Retinal pigment epithelial cell (primary cell): ENCODE measurements around the gene NR2F6.

ENCODE experiments used
- DNase-seq: peaks from one replicate; pipeline ENCODE4 v3.0.0-alpha.2; 2010; ENCODE audit warnings: low read depth
- H3K4me3 ChIP-seq: 2 replicates; pipeline ENCODE4 v1.5.1; 2011; ENCODE audit warnings: mild to moderate bottlenecking, low read length, control low read depth, moderate library complexity
- TF ChIP-seq, protein P1 (sequence below): conservative IDR thresholded peaks from 2 replicates; pipeline ENCODE4 v1.5.1; 2011; ENCODE audit warnings: low read depth, low read length, control low read depth, inconsistent platforms

The NR2F6 gene

DNA sequence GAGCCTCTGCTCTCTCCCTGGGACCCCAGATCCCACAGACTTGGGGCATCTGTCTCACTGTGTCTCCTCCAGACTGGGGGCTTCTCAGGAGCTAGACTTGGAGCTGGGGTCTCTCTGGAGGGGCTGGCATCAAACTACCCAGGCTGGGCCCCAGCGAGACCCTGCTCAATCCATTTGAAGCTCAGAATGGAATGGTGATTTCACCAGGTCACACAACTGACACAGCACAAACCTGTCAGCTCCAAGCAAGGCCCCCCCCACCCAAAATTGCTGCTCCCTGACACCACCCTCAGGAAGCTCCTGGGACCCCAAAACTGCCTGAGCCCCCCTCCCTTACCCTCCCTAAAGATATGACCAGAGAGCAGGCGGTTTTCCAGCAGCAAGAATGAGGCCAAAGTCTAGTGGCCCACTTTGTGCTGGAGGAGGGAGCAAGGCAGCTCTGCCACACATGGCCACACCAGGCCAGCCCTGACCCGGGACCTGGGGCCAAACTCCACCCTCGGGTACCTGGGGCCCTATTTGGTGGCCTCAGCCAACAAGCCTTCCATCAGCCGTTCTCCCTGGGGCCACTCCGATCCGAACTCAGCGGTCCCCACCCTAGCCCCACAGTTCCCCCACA is 2.4 kb downstream of the NR2F6 start:
- TF ChIP-seq, protein P1, sequence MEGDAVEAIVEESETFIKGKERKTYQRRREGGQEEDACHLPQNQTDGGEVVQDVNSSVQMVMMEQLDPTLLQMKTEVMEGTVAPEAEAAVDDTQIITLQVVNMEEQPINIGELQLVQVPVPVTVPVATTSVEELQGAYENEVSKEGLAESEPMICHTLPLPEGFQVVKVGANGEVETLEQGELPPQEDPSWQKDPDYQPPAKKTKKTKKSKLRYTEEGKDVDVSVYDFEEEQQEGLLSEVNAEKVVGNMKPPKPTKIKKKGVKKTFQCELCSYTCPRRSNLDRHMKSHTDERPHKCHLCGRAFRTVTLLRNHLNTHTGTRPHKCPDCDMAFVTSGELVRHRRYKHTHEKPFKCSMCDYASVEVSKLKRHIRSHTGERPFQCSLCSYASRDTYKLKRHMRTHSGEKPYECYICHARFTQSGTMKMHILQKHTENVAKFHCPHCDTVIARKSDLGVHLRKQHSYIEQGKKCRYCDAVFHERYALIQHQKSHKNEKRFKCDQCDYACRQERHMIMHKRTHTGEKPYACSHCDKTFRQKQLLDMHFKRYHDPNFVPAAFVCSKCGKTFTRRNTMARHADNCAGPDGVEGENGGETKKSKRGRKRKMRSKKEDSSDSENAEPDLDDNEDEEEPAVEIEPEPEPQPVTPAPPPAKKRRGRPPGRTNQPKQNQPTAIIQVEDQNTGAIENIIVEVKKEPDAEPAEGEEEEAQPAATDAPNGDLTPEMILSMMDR = no peak
- DNase-seq = no peak
- H3K4me3 ChIP-seq = peak overlapping the region; percentile 65

DNA sequence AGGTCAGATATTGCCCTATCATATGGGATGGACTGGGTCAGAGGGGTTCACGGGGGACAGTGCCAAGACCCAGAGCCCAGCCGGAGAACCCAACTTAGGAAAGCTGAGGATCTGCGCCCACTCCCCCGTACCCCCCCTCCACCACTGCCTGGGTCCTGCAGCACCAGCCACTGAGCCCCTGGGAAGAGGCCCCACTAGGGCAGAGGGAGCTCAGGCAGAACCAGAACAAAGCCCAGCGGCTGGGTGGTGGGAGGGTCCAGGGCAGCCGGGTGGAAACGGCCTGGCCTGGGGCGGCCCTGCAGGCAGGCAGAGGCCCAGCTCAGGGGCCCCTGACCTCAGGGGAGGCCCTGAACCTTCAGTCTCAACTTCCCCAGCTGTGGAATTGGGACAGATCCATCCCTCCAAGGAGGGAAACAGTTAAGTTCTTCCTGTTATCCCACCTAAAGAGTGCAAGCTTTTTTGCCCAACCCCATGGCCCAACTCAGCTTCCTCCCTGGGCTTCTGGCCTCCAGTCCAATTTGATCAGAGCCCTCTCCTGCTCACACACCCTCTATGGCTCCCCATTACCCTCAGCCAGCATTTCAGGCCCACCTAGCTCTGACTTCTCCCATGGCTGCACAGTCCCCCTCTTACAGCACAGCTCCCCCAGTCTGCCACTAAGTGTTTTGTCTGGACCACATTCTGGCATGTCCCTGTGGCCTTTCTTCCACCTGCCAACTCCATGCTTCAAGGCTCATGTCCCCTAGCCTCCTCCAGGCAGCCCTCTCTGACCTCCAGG is 3.1 kb downstream of the NR2F6 start:
- TF ChIP-seq, protein P1 = no peak
- H3K4me3 ChIP-seq = no peak overlapping the region
- DNase-seq = no peak

DNA sequence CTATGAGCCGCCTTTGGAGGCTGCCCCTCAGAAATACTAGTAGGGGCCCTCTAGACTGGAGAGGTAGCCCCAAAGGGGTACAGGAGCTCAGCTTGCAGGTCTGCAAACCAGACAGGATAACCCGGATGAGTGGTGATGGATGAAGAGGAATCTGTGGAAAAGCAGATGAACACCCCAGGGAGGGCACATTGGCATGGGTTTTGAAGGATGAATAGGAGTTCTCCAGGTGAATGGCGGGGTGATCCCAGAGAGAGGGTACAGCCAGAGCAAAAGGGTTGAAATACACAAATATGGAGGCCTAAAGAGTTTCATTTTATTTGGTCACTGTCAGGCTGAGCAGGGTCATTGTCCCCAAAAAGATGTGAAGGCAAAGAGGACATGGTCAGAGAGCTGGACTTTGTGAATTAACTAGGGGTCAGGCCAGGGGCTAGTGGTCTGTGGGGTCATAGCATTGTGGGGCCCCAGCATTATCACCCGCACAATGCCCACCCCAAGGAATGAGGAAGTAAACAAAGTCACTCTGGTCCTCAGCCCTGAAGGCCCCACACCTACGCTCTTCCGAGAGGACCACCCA is 4.8 kb downstream of the NR2F6 start:
- no peak overlapping the region for H3K4me3 ChIP-seq
- DNase-seq = no peak
- TF ChIP-seq, protein P1 = no peak

DNA sequence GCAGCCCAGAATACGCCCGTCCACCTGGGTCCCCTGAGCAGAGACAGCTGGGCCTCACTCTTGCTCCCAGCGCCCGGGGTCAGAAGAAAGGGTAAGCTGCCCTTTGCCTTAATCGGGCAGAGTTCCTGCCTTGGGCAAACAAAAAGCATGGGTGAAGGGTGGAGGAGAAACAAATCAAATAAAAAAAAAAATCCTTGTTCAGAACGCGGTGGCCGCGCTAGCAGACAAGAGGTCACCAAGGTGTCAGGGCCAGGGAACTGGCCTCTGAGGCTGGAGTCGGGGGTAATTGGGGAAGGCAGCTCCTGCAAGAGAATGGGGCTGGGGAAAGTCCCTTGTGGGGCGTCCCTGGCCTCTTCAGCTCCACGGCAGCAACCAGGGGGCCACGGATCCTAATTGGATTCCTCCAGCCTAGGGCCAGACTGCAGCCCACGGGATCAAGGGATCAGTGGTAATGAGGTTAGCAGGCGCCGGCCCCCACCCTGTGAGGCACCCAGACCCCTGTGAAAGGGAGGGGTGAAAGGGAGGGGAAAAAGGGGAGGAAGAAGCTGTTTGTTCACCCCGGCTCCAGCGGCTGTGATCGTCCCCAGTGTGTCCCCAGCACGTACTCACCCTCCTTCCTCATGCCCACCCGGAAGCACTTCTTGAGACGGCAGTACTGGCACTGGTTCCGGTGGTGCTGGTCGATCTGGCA is 5.5 kb downstream of the NR2F6 start:
- no peak overlapping the region for H3K4me3 ChIP-seq
- DNase-seq = no peak

DNA sequence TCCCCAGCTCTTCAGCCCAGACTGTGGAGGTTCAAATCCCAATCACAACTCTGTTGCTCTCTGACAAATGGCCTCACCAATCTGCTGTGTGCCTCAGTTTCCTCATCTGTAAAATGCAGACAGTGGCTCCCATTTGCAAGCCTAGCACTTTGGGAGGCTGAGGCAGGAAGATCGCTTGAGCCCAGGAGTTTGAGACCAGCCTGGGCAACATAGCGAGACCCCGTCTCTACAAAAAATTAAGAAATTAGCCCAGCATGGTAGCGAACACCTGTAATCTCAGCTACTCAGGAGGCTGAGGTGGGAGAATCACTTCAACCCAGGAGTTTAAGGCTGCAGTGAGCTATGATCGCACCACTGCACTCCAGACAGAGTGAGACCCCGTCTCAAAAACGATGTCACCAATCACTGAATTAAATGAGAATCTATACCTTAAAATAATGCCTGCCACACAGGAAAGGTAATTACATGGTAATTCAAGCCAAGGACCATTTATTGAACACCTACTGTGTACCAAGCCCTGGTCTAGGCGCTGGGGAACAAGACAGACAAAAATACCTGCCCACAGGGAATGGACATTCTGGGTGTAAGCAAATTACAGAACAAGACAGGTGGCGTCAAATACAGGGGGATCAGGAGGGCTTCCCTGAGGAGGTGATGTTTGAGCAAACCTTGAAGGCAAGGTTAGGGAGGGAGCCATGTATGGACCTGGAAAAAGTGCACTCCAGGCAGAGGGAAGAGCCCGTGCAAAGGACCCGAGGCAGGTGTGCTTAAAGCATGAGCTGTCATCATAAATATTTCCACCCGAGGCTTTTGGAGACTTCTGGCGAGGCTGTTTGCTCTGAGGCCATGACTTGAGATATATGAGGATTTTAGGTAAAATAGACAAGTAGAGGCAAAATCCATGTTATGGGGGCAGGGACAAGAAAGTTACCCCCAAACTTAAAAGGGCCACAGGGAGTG is 7.7 kb downstream of the NR2F6 start:
- DNase-seq = no peak
- H3K4me3 ChIP-seq = no peak overlapping the region
- TF ChIP-seq, protein P1 = no peak

More for the DNA sequence above, 5.5 kb downstream of the NR2F6 start:
- TF ChIP-seq, protein P1 = no peak

DNA sequence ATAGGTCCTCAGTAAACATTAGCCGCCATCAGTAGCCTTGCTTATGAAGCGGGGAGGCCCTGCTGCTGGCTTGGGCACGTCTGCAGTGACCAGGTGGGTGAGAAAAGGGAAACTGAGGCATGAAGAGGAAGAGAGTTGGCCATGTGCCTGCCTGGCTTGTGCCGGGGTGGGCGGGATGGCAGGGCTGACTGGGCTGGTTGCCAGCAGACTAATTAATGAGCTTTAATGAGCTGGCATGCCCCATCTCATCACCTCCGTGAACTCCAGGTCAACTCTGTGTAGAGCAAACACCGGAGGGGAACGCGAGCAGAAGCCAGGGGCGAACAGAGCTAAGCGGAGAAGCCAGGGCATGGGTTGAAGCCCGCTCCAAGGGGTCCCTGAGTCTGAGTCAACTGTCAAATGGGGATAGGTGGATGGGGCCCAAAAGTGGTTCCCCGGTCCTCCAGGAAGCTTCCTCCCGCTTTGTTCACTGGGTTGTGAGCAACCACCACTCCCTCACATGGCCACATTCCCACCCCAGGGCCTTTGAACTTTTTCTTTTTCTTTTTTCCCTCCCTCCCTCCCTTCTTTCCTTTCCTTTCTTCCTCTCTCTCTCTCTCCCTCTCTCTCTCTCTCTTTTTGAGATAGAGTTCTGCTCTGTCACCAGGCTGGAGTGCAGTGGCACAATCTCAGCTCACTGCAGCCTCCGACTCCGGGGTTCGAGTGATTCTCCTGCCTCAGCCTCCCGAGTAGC is 8.7 kb downstream of the NR2F6 start:
- H3K4me3 ChIP-seq = no peak overlapping the region
- TF ChIP-seq, protein P1 = no peak
- no peak for DNase-seq
